ENCODE measurements around the gene PHLPP2. TPM values are rescaled to one million over a fixed set of nuclear protein-coding genes. Genes with fewer than 3 reads are reported as not detected.

Gene PHLPP2
- total RNA-seq, 4 donors from 2014 or later: 3.5 to 7.2 (median 5.9) TPM

GRCh38 chr16:71721066-71721740 lies 3.3 kb downstream of the PHLPP2 start:
- H3K27ac ChIP-seq: no peak overlapping the region
- WGBS: 73% methylated on average over 8 of the region's 8 CpGs
- peaks cover 12% of the 10 kb centered on the region for H3K4me1 ChIP-seq
- H3K27me3 ChIP-seq: no peaks in the 10 kb centered on the region
- H3K9me3 ChIP-seq: no peaks in the 10 kb centered on the region
- TF ChIP-seq POLR2A (IDR thresholded peaks at IDR 0.05): no peak
- no peak for TF ChIP-seq POLR2AphosphoS5 (IDR thresholded peaks at IDR 0.05)
- TF ChIP-seq, protein P1, sequence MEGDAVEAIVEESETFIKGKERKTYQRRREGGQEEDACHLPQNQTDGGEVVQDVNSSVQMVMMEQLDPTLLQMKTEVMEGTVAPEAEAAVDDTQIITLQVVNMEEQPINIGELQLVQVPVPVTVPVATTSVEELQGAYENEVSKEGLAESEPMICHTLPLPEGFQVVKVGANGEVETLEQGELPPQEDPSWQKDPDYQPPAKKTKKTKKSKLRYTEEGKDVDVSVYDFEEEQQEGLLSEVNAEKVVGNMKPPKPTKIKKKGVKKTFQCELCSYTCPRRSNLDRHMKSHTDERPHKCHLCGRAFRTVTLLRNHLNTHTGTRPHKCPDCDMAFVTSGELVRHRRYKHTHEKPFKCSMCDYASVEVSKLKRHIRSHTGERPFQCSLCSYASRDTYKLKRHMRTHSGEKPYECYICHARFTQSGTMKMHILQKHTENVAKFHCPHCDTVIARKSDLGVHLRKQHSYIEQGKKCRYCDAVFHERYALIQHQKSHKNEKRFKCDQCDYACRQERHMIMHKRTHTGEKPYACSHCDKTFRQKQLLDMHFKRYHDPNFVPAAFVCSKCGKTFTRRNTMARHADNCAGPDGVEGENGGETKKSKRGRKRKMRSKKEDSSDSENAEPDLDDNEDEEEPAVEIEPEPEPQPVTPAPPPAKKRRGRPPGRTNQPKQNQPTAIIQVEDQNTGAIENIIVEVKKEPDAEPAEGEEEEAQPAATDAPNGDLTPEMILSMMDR (IDR thresholded peaks at IDR 0.05): no peak
- TF ChIP-seq EP300 (IDR thresholded peaks at IDR 0.05): no peak
- no peaks in the 10 kb centered on the region for H3K36me3 ChIP-seq
- DNase-seq (ENCODE audit: low spot score in 2 of 2): no peak
- H3K4me3 ChIP-seq: no peak overlapping the region

DNA sequence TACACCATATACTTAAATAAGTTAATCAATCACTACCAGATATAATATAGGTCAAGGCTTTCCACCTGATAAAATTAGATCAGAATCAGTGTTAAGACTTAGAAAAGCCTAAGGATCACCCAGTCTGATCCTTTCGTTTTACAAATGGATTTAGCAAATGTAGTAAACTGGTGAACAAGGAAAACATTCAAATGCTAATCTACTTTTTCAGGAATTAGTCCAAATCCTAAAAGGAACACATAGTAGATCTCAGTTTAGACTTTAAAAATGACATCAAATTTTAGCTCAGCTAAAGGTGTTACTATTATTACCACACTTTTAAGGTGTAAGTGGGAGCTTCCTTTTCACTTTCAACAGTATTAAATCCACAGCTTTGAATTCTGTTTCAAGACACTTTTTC lies 12.0 kb downstream of the PHLPP2 start:
- H3K36me3 ChIP-seq: peaks cover 3% of the 10 kb centered on the region
- no peaks in the 10 kb centered on the region for H3K9me3 ChIP-seq
- 67% methylated on average over 1 of the region's 1 CpG for WGBS
- no peak overlapping the region for H3K27ac ChIP-seq
- TF ChIP-seq POLR2AphosphoS5 (IDR thresholded peaks at IDR 0.05) (no peak), POLR2A (IDR thresholded peaks at IDR 0.05) (no peak), EP300 (IDR thresholded peaks at IDR 0.05) (no peak)
- TF ChIP-seq, protein P1 (IDR thresholded peaks at IDR 0.05): no peak
- peaks cover 21% of the 10 kb centered on the region for H3K4me1 ChIP-seq
- H3K4me3 ChIP-seq: no peak overlapping the region
- no peaks in the 10 kb centered on the region for H3K27me3 ChIP-seq
- DNase-seq (ENCODE audit: low spot score in 2 of 2): no peak

- Histone ChIP-seq H3K4me1 (peaks cover 21% of the 10 kb centered on the region), H3K4me3 (no peak overlapping the region), H3K9me3 (no peaks in the 10 kb centered on the region), H3K27me3 (no peaks in the 10 kb centered on the region), H3K27ac (no peak overlapping the region), H3K36me3 (peaks cover 3% of the 10 kb centered on the region)
- DNase-seq (ENCODE audit: low spot score in 2 of 2): no peak
- TF ChIP-seq POLR2AphosphoS5 (IDR thresholded peaks at IDR 0.05): no peak
- TF ChIP-seq, protein P1 (IDR thresholded peaks at IDR 0.05): no peak
- no peak for TF ChIP-seq EP300 (IDR thresholded peaks at IDR 0.05)
- TF ChIP-seq POLR2A (IDR thresholded peaks at IDR 0.05): no peak
- 66% methylated on average over 3 of the region's 3 CpGs for WGBS
These were observed 12.7 kb downstream of the PHLPP2 start for GRCh38 chr16:71711789-71712188.

DNA sequence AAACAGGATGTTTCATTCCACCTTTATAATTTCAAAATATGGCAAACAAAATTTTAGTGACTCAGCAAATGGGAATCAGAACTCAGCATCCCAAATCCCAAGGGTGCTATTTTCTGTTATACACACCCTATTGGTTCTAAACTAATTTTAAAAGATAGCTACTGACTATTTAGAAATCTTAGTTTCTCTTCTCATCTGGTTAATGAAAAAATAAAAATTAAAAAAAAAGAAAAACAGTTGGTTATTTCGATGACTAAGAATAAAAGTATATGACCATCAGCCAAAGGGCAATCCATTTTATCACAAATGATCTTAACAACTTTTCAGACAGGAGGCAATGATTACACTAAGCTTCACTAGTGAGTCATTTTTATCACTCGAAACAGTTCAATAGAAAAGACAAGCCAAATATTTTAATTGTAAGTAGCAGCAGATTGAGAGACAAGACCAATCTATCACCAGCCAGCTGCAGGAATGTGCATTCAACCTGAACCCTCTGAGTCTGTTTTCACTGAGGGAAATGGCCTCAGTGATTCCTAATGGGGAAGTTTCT lies 15.2 kb downstream of the PHLPP2 start:
- WGBS: 27% methylated on average over 2 of the region's 2 CpGs
- no peak for DNase-seq (ENCODE audit: low spot score in 2 of 2)
- H3K36me3 ChIP-seq: peaks cover 3% of the 10 kb centered on the region
- no peaks in the 10 kb centered on the region for H3K27me3 ChIP-seq
- H3K27ac ChIP-seq: no peak overlapping the region
- H3K4me1 ChIP-seq: peaks cover 21% of the 10 kb centered on the region
- TF ChIP-seq POLR2A (IDR thresholded peaks at IDR 0.05) (no peak), EP300 (IDR thresholded peaks at IDR 0.05) (no peak), POLR2AphosphoS5 (IDR thresholded peaks at IDR 0.05) (no peak)
- TF ChIP-seq, protein P1 (IDR thresholded peaks at IDR 0.05): no peak
- no peaks in the 10 kb centered on the region for H3K9me3 ChIP-seq
- H3K4me3 ChIP-seq: no peak overlapping the region

GRCh38 chr16:71708696-71709095 lies 15.8 kb downstream of the PHLPP2 start:
- no peaks in the 10 kb centered on the region for H3K36me3 ChIP-seq
- H3K4me1 ChIP-seq: peaks cover 21% of the 10 kb centered on the region
- H3K4me3 ChIP-seq: no peak overlapping the region
- DNase-seq (ENCODE audit: low spot score in 2 of 2): no peak
- H3K27me3 ChIP-seq: no peaks in the 10 kb centered on the region
- H3K27ac ChIP-seq: no peak overlapping the region
- TF ChIP-seq, protein P1 (IDR thresholded peaks at IDR 0.05): no peak
- no peak for TF ChIP-seq EP300 (IDR thresholded peaks at IDR 0.05)
- TF ChIP-seq POLR2A (IDR thresholded peaks at IDR 0.05): no peak
- no peak for TF ChIP-seq POLR2AphosphoS5 (IDR thresholded peaks at IDR 0.05)
- 95% methylated on average over 2 of the region's 2 CpGs for WGBS
- no peaks in the 10 kb centered on the region for H3K9me3 ChIP-seq
